ENCODE results near the gene AKT1S1. TPM values are rescaled to one million over a fixed set of nuclear protein-coding genes. Genes with fewer than 3 reads are reported as not detected.
A peak's percentile ranks its signal among the peaks of the same experiment; 100 is the strongest.

The AKT1S1 gene
- total and polyA plus RNA-seq, 2 experiments from 2014 or later, result 15.6 to 74.5 TPM

DNA sequence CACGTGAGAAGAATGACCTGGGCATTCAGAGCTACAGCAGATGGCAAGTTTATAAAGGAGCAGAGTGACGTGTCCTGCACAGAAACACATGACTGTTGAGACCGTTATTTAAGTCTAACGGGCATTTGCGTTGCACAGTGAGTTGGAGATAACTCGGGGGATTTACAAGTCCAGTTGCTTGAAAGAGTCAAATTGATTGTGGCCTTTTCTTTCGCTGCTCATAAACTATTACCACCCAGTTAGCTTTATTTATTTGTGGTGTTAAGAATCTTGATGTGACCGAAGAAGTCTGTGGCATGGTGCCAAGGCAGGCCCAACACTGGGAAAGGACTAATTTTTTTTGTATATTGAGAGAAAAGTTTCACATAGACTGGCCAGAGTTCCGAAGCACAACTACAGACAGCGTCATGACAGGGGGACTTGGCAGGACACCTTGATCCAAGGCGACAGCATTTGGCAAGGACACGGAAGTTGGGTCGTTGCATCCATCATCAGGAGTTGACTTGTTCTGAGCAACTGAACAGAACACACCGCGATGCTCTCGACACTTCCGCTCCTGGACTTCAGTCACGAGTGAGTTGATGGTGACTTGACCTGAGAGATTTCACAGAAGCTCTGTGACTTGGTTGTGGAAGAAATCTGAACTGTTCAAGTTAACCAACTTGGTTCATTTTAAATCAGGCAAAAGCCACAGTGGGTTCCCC lies 38.1 kb downstream of the AKT1S1 start:
- DNase-seq (ENCODE audit: low spot score), result no peak
- H3K4me2 ChIP-seq, result no peak overlapping the region

DNA sequence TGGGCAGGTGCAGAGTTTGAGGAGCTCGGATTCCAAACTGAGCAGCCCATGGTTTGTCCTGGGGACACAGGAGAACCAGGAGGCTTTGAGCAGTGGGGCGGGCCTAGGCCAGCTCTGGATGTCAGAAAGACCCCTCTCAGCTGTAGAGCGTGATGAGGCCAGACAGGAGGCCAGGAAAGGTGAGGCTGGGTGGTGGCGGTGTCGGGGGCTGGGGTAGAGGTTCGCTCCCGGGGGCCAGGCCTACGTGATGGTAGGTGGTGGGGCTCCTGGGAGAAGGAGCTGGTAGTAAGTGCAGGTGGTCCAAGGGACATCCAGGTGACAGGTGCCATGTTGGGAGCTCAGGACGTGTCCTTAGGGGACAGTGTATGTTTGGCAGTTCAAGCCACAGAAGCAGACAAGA lies 39.7 kb downstream of the AKT1S1 start:
- H3K4me3 ChIP-seq, result no peak overlapping the region
- TF ChIP-seq EZH2 (IDR thresholded peaks at IDR 0.05; ENCODE audit: borderline replicate concordance) (no peak), EZH2phosphoT487 (IDR thresholded peaks at IDR 0.05; ENCODE audit: low read depth, severe bottlenecking, unreplicated experiment) (no peak)
- TF ChIP-seq, protein P1, sequence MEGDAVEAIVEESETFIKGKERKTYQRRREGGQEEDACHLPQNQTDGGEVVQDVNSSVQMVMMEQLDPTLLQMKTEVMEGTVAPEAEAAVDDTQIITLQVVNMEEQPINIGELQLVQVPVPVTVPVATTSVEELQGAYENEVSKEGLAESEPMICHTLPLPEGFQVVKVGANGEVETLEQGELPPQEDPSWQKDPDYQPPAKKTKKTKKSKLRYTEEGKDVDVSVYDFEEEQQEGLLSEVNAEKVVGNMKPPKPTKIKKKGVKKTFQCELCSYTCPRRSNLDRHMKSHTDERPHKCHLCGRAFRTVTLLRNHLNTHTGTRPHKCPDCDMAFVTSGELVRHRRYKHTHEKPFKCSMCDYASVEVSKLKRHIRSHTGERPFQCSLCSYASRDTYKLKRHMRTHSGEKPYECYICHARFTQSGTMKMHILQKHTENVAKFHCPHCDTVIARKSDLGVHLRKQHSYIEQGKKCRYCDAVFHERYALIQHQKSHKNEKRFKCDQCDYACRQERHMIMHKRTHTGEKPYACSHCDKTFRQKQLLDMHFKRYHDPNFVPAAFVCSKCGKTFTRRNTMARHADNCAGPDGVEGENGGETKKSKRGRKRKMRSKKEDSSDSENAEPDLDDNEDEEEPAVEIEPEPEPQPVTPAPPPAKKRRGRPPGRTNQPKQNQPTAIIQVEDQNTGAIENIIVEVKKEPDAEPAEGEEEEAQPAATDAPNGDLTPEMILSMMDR (IDR thresholded peaks at IDR 0.05; ENCODE audit: poor library complexity), result no peak
- 100% methylated on average over 9 of the region's 9 CpGs for WGBS (ENCODE audit: low lambda C conversion rate, missing lambda C conversion rate)
- H2AFZ ChIP-seq, result no peak overlapping the region
- no peaks in the 10 kb centered on the region for H3K9me2 ChIP-seq (replicated peaks; ENCODE audit: insufficient read depth)
- no peak for DNase-seq (ENCODE audit: low spot score)
- H3K4me1 ChIP-seq (ENCODE audit: insufficient read depth), result no peaks in the 10 kb centered on the region
- no peak overlapping the region for H3K4me2 ChIP-seq
- H4K20me1 ChIP-seq (ENCODE audit: insufficient read depth, poor library complexity, severe bottlenecking), result no peaks in the 10 kb centered on the region
- no peaks in the 10 kb centered on the region for H3K79me2 ChIP-seq
- H3K36me3 ChIP-seq (replicated peaks; ENCODE audit: insufficient read depth, low read depth), result no peaks in the 10 kb centered on the region
- no peaks in the 10 kb centered on the region for H3K27me3 ChIP-seq
- no peak overlapping the region for H3K27ac ChIP-seq
- no peaks in the 10 kb centered on the region for H3K9me3 ChIP-seq (ENCODE audit: low read depth)

More for the DNA sequence above, 38.1 kb downstream of the AKT1S1 start:
- Histone ChIP-seq H3K9me3 (ENCODE audit: low read depth) (no peaks in the 10 kb centered on the region), H3K27ac (no peak overlapping the region), H3K9me2 (replicated peaks; ENCODE audit: insufficient read depth) (no peaks in the 10 kb centered on the region), H3K36me3 (replicated peaks; ENCODE audit: insufficient read depth, low read depth) (no peaks in the 10 kb centered on the region), H3K4me3 (no peak overlapping the region), H2AFZ (no peak overlapping the region), H4K20me1 (ENCODE audit: insufficient read depth, poor library complexity, severe bottlenecking) (no peaks in the 10 kb centered on the region), H3K4me1 (ENCODE audit: insufficient read depth) (no peaks in the 10 kb centered on the region), H3K27me3 (no peaks in the 10 kb centered on the region), H3K79me2 (no peaks in the 10 kb centered on the region)
- WGBS (ENCODE audit: low lambda C conversion rate, missing lambda C conversion rate), result 90% methylated on average over 18 of the region's 18 CpGs
- no peak for TF ChIP-seq EZH2phosphoT487 (IDR thresholded peaks at IDR 0.05; ENCODE audit: low read depth, severe bottlenecking, unreplicated experiment)
- TF ChIP-seq EZH2 (IDR thresholded peaks at IDR 0.05; ENCODE audit: borderline replicate concordance), result no peak
- TF ChIP-seq, protein P1 (IDR thresholded peaks at IDR 0.05; ENCODE audit: poor library complexity), result no peak

DNA sequence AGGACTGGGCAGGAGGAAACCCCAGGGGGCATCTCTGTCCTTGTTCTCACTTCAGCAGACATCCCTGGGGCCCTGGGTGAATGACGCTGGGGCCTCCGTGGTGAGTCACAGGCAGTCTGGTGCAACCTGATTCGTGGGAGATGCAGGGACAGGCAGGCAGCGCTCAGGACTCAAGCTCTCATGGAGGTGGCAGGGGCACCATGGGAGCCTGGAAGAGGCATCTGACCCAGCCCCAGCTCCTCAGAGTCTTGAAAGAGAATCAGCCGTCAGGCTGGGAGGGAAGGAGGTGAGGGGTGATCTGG lies 40.2 kb downstream of the AKT1S1 start:
- 81% methylated on average over 5 of the region's 5 CpGs for WGBS (ENCODE audit: low lambda C conversion rate, missing lambda C conversion rate)
- no peak overlapping the region for H3K27ac ChIP-seq
- no peak overlapping the region for H2AFZ ChIP-seq
- no peaks in the 10 kb centered on the region for H3K9me2 ChIP-seq (replicated peaks; ENCODE audit: insufficient read depth)
- no peaks in the 10 kb centered on the region for H3K79me2 ChIP-seq
- no peaks in the 10 kb centered on the region for H3K4me1 ChIP-seq (ENCODE audit: insufficient read depth)
- no peaks in the 10 kb centered on the region for H4K20me1 ChIP-seq (ENCODE audit: insufficient read depth, poor library complexity, severe bottlenecking)
- H3K27me3 ChIP-seq, result no peaks in the 10 kb centered on the region
- H3K4me3 ChIP-seq, result no peak overlapping the region
- H3K9me3 ChIP-seq (ENCODE audit: low read depth), result no peaks in the 10 kb centered on the region
- H3K36me3 ChIP-seq (replicated peaks; ENCODE audit: insufficient read depth, low read depth), result no peaks in the 10 kb centered on the region
- TF ChIP-seq EZH2phosphoT487 (IDR thresholded peaks at IDR 0.05; ENCODE audit: low read depth, severe bottlenecking, unreplicated experiment), result no peak
- TF ChIP-seq, protein P1 (IDR thresholded peaks at IDR 0.05; ENCODE audit: poor library complexity), result no peak
- no peak for TF ChIP-seq EZH2 (IDR thresholded peaks at IDR 0.05; ENCODE audit: borderline replicate concordance)
- DNase-seq (ENCODE audit: low spot score), result peak; percentile 7
- H3K4me2 ChIP-seq, result no peak overlapping the region
